DOHH2 (cell line): ENCODE results near the gene PPIL1.

ENCODE experiments used
- CTCF ChIP-seq: fragments of 200-600 bp; sonication (generic); IDR thresholded peaks from one replicate; pipeline ENCODE4 v1.5.1; 2014; ENCODE audit warnings: antibody characterized with exemption, mild to moderate bottlenecking, low read depth, low read length; ENCODE audit not compliant: poor library complexity, severe bottlenecking
- EZH2phosphoT487 ChIP-seq: fragments of 200-600 bp; sonication (generic); IDR thresholded peaks from 2 replicates; pipeline ENCODE4 v1.6.1; 2017; ENCODE audit warnings: borderline replicate concordance, mild to moderate bottlenecking, antibody characterized with exemption, low read length, moderate library complexity, mixed read lengths

- TF ChIP-seq CTCF (no peak), EZH2phosphoT487 (no peak)
Observed at GRCh38 chr6:36912586-36912985, 38.0 kb upstream of the PPIL1 start.
